GM21737 (cell line): ENCODE measurements around the gene HINT1.

Experiments
- ATAC-seq: cut with Tn5 transposase; IDR thresholded peaks from one replicate; pipeline ENCODE4 v1.9.1; 2021; ENCODE audit warnings: mild to moderate bottlenecking, moderate library complexity; ENCODE audit not compliant: unreplicated experiment

The HINT1 gene

GRCh38 chr5:131112424-131112823 is 52.6 kb downstream of the HINT1 start:
- ATAC-seq, result no peak

GRCh38 chr5:131110256-131110594 is 54.8 kb downstream of the HINT1 start:
- no peak for ATAC-seq

- ATAC-seq, result peak; percentile 77
These were observed 55.4 kb downstream of the HINT1 start for GRCh38 chr5:131109540-131110255.
